SK-N-SH (cell line): ENCODE measurements around the gene MMP23B.

Source experiments
- CTCF ChIP-seq: fragments of 200-600 bp; sonication (generic); IDR thresholded peaks from 2 replicates; pipeline ENCODE4 v1.6.1; 2017; ENCODE audit warnings: antibody characterized with exemption, mild to moderate bottlenecking, moderate library complexity
- EZH2phosphoT487 ChIP-seq: fragments of 200-600 bp; sonication (generic); IDR thresholded peaks from 2 replicates; pipeline ENCODE4 v1.6.1; 2017; ENCODE audit warnings: low read depth, mixed run types, mild to moderate bottlenecking, antibody characterized with exemption, moderate library complexity, borderline replicate concordance
- GABPA ChIP-seq: IDR thresholded peaks from 2 replicates; pipeline ENCODE4 v1.4.0; 2012; ENCODE audit warnings: low read depth, mild to moderate bottlenecking
- MAX ChIP-seq: IDR thresholded peaks from 2 replicates; pipeline ENCODE4 v1.4.0; 2012; ENCODE audit warnings: low read depth
- PBX3 ChIP-seq: IDR thresholded peaks from 2 replicates; pipeline ENCODE4; 2012
- POLR2AphosphoS5 ChIP-seq: IDR thresholded peaks from 2 replicates; pipeline ENCODE4 v1.6.1; 2012; ENCODE audit warnings: low read depth, low read length
- RAD21 ChIP-seq: IDR thresholded peaks from 2 replicates; pipeline ENCODE4 v1.6.1; 2012; ENCODE audit warnings: mild to moderate bottlenecking, low read length
- REST ChIP-seq: IDR thresholded peaks from 2 replicates; pipeline ENCODE4 v1.6.1; 2012; ENCODE audit warnings: mild to moderate bottlenecking, low read depth, low read length, moderate library complexity
- TCF12 ChIP-seq: IDR thresholded peaks from 2 replicates; pipeline ENCODE4 v1.4.0; 2012

GRCh38 chr1:1614204-1614953 lies 17.6 kb upstream of the MMP23B start:
- TF ChIP-seq CTCF (no peak), REST (no peak), GABPA (no peak), PBX3 (no peak), TCF12 (no peak), MAX (no peak), RAD21 (no peak), POLR2AphosphoS5 (no peak), EZH2phosphoT487 (no peak)
